Peyer's patch (tissue), 4 donors: ENCODE measurements around the gene PXK.

Experiments
- CTCF ChIP-seq, 6 experiments: fragments of 450-650 bp in 4 of 6; fragments of 200-600 bp in 2 of 6; sonication (generic) in 1 of 6; IDR thresholded peaks; one replicate each; pipeline ENCODE4 v1.5.1; 2017 to 2019; ENCODE audit warnings: antibody characterized with exemption in 6 of 6, mild to moderate bottlenecking in 3 of 6, moderate library complexity in 1 of 6
- POLR2A ChIP-seq, 2 donors: fragments of 450-650 bp; IDR thresholded peaks; one replicate each; pipeline ENCODE4 v1.5.1; 2017; ENCODE audit warnings: antibody characterized with exemption in 2 of 2, mild to moderate bottlenecking in 2 of 2, moderate library complexity in 2 of 2

- TF ChIP-seq CTCF (IDR thresholded peaks at IDR 0.05) (peak in 2 of 6 experiments; percentile 11 to 22), POLR2A (IDR thresholded peaks at IDR 0.05) (no peak)
These were observed 90.1 kb downstream of the PXK start for GRCh38 chr3:58422756-58423325.
